KOPT-K1 (cell line): ENCODE data around the gene GNPDA2.

ENCODE experiments used
- H3K27ac ChIP-seq: fragments of 200-600 bp; sonication (generic); 2 replicates; pipeline ENCODE4 v1.5.1; 2016; ENCODE audit warnings: antibody characterized with exemption, mild to moderate bottlenecking, low read depth, low read length; ENCODE audit not compliant: poor library complexity, severe bottlenecking
- H3K36me3 ChIP-seq: fragments of 200-600 bp; sonication (generic); 2 replicates; pipeline ENCODE4 v1.5.1; 2017; ENCODE audit warnings: antibody characterized with exemption, mild to moderate bottlenecking, low read length, moderate library complexity; ENCODE audit not compliant: insufficient read depth
- H3K9me3 ChIP-seq: fragments of 200-600 bp; sonication (generic); 2 replicates; pipeline ENCODE4 v1.5.1; 2017; ENCODE audit warnings: antibody characterized with exemption, low read length, mild to moderate bottlenecking; ENCODE audit not compliant: insufficient read depth, poor library complexity, severe bottlenecking

Gene GNPDA2

GRCh38 chr4:44662623-44663005 is 63.7 kb downstream of the GNPDA2 start:
- no peaks in the 10 kb centered on the region for H3K36me3 ChIP-seq
- no peaks in the 10 kb centered on the region for H3K9me3 ChIP-seq
- H3K27ac ChIP-seq, result no peak overlapping the region

- Histone ChIP-seq H3K9me3 (no peaks in the 10 kb centered on the region), H3K36me3 (no peaks in the 10 kb centered on the region), H3K27ac (no peak overlapping the region)
Observed at GRCh38 chr4:44661940-44662622, 64.3 kb downstream of the GNPDA2 start.

- no peaks in the 10 kb centered on the region for H3K9me3 ChIP-seq
Observed at GRCh38 chr4:44660396-44660795, 66.0 kb downstream of the GNPDA2 start.

GRCh38 chr4:44652002-44652401 is 74.4 kb downstream of the GNPDA2 start:
- Histone ChIP-seq H3K27ac (no peak overlapping the region), H3K9me3 (no peaks in the 10 kb centered on the region), H3K36me3 (no peaks in the 10 kb centered on the region)

More at GRCh38 chr4:44660396-44660795, 66.0 kb downstream of the GNPDA2 start:
- no peak overlapping the region for H3K27ac ChIP-seq
- no peaks in the 10 kb centered on the region for H3K36me3 ChIP-seq
